Ovary (tissue), 3 donors: ENCODE results near the gene CARD10.

ENCODE experiments used
- POLR2A ChIP-seq: fragments of 450-650 bp; IDR thresholded peaks from one replicate; pipeline ENCODE4 v1.6.1; 2017; ENCODE audit warnings: antibody characterized with exemption, mild to moderate bottlenecking, moderate library complexity
- TF ChIP-seq, protein P1 (sequence below), 3 donors: fragments of 450-650 bp in 2 of 3; fragments of 200-600 bp in 1 of 3; IDR thresholded peaks; one replicate each; pipeline versions ENCODE4 v1.5.1 to v1.8.0; 2016 to 2022; ENCODE audit warnings: antibody characterized with exemption in 3 of 3, mild to moderate bottlenecking in 1 of 3
- donor health status: DM: no; HTN: no; CAD: no.

DNA sequence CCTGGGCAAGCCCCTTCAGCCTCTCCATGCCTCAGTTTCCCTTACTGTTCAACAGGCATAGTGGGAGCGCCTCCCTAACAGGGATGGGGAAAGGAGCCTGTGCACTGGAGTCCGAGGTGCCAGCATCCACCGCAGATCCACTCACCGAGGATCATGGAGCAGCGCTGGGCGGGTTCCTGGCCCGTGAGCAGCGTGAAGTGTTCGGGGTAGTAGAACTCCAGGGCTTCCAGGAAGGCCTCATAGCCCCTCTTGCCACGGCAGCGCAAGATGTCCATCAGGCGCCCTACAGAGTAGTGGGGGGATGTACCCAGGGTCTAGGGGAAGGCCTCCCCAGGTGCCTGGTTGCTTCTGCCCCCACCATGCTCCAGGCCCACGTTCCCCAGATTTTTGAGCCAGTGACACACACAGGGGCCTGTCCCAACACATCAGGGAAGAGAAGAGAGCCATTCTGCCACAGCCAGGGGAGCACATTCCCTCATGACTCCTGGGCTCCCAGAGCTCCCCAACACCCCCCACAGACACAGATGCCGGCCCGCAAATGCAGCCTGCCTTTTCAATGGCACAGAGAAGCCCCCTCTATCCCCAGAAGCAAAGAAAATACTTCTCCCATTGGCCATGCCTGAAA lies 1.3 kb downstream of the CARD10 start:
- TF ChIP-seq POLR2A, result no peak
- TF ChIP-seq, protein P1, sequence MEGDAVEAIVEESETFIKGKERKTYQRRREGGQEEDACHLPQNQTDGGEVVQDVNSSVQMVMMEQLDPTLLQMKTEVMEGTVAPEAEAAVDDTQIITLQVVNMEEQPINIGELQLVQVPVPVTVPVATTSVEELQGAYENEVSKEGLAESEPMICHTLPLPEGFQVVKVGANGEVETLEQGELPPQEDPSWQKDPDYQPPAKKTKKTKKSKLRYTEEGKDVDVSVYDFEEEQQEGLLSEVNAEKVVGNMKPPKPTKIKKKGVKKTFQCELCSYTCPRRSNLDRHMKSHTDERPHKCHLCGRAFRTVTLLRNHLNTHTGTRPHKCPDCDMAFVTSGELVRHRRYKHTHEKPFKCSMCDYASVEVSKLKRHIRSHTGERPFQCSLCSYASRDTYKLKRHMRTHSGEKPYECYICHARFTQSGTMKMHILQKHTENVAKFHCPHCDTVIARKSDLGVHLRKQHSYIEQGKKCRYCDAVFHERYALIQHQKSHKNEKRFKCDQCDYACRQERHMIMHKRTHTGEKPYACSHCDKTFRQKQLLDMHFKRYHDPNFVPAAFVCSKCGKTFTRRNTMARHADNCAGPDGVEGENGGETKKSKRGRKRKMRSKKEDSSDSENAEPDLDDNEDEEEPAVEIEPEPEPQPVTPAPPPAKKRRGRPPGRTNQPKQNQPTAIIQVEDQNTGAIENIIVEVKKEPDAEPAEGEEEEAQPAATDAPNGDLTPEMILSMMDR (IDR thresholded peaks at IDR 0.05), result no peak
